Ishikawa (cell line): Measurements from ENCODE around the gene MCF2L2.

Experiments
- CEBPB ChIP-seq: IDR thresholded peaks from 2 replicates; pipeline ENCODE4 v1.6.1; 2012
- EGR1 ChIP-seq: IDR thresholded peaks from 2 replicates; pipeline ENCODE4 v1.6.1; 2012
- EP300 ChIP-seq: IDR thresholded peaks from 2 replicates; pipeline ENCODE4 v1.6.1; 2012; ENCODE audit warnings: borderline replicate concordance
- MAX ChIP-seq: IDR thresholded peaks from 2 replicates; pipeline ENCODE4 v1.6.1; 2012
- RAD21 ChIP-seq: IDR thresholded peaks from 2 replicates; pipeline ENCODE4 v1.6.1; 2012; ENCODE audit warnings: low read depth
- TAF1 ChIP-seq: IDR thresholded peaks from 2 replicates; pipeline ENCODE4 v1.6.1; 2012; ENCODE audit warnings: low read depth, mild to moderate bottlenecking
- TCF12 ChIP-seq: IDR thresholded peaks from 2 replicates; pipeline ENCODE4 v1.6.1; 2012; ENCODE audit warnings: low read depth
- TEAD4 ChIP-seq: IDR thresholded peaks from 2 replicates; pipeline ENCODE4 v1.6.1; 2012
- YY1 ChIP-seq: IDR thresholded peaks from 2 replicates; pipeline ENCODE4 v1.6.1; 2012; ENCODE audit warnings: low read depth
- TF ChIP-seq, protein P1 (sequence below): IDR thresholded peaks from 2 replicates; pipeline ENCODE4 v1.6.1; 2012; ENCODE audit warnings: low read depth, mild to moderate bottlenecking

DNA sequence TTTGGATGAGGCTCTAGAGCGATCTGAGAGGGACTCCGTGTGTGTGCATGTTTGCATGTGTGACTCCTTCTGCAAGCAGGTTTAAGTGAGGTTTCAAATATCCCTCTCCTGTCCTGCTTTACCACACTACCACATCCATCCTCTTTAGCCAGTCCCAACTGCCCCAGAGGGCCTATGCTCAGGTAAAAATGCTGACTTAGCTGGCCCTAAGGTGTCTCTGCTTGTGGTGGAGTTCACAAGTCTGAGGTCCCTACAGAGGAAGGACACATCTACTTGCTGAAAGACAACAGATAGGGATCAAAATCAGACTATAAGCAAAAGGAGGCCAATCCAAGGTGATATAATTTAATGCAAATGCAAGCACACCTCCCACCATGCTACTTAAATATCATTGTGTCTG, 88.2 kb downstream of the MCF2L2 start:
- TF ChIP-seq YY1 (no peak), RAD21 (no peak), TCF12 (no peak), CEBPB (no peak), MAX (no peak), TAF1 (no peak), TEAD4 (no peak), EGR1 (no peak), EP300 (no peak)
- TF ChIP-seq, protein P1, sequence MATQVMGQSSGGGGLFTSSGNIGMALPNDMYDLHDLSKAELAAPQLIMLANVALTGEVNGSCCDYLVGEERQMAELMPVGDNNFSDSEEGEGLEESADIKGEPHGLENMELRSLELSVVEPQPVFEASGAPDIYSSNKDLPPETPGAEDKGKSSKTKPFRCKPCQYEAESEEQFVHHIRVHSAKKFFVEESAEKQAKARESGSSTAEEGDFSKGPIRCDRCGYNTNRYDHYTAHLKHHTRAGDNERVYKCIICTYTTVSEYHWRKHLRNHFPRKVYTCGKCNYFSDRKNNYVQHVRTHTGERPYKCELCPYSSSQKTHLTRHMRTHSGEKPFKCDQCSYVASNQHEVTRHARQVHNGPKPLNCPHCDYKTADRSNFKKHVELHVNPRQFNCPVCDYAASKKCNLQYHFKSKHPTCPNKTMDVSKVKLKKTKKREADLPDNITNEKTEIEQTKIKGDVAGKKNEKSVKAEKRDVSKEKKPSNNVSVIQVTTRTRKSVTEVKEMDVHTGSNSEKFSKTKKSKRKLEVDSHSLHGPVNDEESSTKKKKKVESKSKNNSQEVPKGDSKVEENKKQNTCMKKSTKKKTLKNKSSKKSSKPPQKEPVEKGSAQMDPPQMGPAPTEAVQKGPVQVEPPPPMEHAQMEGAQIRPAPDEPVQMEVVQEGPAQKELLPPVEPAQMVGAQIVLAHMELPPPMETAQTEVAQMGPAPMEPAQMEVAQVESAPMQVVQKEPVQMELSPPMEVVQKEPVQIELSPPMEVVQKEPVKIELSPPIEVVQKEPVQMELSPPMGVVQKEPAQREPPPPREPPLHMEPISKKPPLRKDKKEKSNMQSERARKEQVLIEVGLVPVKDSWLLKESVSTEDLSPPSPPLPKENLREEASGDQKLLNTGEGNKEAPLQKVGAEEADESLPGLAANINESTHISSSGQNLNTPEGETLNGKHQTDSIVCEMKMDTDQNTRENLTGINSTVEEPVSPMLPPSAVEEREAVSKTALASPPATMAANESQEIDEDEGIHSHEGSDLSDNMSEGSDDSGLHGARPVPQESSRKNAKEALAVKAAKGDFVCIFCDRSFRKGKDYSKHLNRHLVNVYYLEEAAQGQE, result no peak
